Muscle of back (tissue), 11 donors: Measurements from ENCODE around the gene LENG8. TPM values are rescaled to one million over a fixed set of nuclear protein-coding genes. Genes with fewer than 3 reads are reported as not detected.
"Not testable (repeated sequence)": the region's sequence is repeated elsewhere in the genome, so short reads cannot be mapped to it uniquely, and the experiment has no call there.

ENCODE experiments used
- DNase-seq, 3 donors: peaks; one replicate each; pipeline versions ENCODE4 v3.0.0 to v3.0.0-alpha.2; 2013
- polyA plus RNA-seq, 10 donors: library from polyadenylated mRNA; unstranded; fragments of 120-200 nt; gene quantifications; one replicate each; pipeline ENCODE4 v1.2.1, GENCODE V29; 2013; ENCODE audit not compliant: insufficient read length in 10 of 10

Gene LENG8
- polyA plus RNA-seq, 10 donors, result 51.0 to 156 (median 85.9) TPM

DNA sequence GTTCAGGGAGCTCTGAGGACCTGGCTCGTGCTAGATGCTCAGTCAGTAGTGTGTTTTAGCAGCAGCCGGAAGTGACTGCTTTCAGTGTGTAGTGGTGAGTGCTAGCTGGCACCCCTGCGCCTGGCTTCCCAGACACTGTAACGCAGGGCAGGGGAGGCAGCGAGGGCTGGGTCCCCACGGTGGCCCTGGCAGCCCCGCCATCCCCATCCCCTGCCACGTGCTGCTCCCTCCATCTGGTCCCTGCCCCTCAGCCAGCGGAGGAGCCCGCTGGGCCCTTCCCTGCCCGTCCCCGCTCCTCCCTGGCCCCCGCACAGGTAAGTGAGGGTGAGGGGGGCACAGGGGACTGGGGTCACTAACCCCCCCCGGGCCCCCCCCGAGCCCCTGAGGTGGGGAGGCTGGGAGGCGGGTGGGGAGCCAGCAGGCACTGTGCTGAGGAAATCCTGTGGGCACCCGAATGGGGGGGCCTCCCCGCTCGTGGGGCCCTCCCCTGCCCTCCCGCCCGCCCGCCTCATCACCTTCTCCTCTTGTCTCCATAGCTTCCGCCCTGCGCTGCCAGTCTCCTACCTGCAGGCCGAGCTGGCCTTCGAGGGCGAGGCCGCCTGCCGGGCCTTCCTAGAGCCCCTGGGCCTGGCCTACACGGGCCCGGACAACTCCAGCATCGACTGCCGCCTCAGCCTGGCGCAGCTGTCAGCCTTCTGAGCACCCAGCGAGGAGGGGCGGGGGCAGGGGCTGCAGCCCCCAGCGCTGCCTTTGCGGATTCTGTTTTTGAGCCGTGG, 11.4 kb downstream of the LENG8 start:
- DNase-seq, result no peak

- no peak for DNase-seq
These were observed 12.2 kb downstream of the LENG8 start for GRCh38 chr19:54461210-54461609.

GRCh38 chr19:54461613-54462012, 12.6 kb downstream of the LENG8 start:
- peak in 2 of 3 donors; percentile 65 to 89 for DNase-seq

- no peak for DNase-seq
These were observed 13.2 kb downstream of the LENG8 start for GRCh38 chr19:54462047-54462654.

GRCh38 chr19:54462655-54463530, 13.9 kb downstream of the LENG8 start:
- DNase-seq, result peak; percentile 63 to 92 (median 80)

DNA sequence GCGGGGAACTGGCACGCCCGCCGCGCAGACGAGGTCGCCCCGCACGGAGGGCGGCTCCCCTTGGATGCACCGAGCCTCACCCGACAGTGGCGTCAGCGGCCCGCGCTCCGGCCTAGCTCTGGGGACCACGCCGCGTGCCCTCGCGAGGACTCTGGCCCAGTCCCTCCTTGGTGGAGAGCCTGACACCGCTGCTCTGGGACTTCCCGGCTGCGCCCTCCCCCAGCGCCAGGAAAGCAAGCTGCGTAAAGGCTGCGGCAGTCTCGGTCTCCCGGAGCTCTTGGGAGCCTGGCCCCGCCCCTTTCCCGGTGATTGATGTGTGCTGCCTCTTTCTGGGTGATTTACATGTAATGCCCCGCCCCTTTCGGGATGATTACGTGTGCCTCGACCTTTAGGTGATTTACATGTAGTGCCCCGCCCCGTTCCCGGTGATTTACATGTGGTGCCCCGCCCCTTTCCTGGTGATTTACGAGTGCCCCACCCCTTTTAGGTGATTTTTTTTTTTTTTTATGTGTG, 14.6 kb downstream of the LENG8 start, which contains the start of gene LENG9:
Gene LENG9, minus strand, starts transcription at position 248 of the 513 bp plus-strand sequence. CDS start 252 bp downstream, outside the sequence.
- peak; percentile 95 to 98 (median 97) for DNase-seq

DNA sequence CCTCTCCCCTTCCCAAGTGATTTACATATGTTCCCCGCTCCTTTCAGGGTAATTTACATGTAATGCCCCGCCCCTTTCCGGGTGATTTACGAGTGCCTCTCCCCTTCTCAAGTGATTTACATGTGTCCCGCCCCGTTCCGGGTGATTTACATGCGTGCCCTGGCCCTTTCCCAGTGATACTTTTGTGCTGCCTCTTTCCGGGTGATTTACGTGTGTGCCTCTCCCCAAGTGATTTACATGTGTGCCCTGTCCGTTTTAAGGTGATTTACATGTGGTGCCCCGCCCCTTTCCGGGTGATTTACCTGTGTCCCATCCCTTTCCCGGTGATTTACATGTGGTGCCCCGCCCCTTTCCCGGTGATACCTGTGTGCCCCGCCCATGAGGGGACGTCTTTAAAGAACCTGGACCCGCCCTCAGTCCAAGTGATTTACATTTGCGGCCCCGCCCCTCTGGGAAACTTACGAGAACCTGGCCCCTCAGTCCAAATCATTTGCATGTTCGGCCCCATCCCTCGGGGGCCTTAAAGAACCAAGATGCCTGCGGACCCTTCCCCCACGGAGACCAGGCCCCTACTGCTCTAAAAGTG, 15.1 kb downstream of the LENG8 start:
- DNase-seq, result peak; percentile 63 to 89 (median 73)

GRCh38 chr19:54464630-54465425, 15.8 kb downstream of the LENG8 start:
- peak; percentile 72 to 92 (median 80) for DNase-seq

DNA sequence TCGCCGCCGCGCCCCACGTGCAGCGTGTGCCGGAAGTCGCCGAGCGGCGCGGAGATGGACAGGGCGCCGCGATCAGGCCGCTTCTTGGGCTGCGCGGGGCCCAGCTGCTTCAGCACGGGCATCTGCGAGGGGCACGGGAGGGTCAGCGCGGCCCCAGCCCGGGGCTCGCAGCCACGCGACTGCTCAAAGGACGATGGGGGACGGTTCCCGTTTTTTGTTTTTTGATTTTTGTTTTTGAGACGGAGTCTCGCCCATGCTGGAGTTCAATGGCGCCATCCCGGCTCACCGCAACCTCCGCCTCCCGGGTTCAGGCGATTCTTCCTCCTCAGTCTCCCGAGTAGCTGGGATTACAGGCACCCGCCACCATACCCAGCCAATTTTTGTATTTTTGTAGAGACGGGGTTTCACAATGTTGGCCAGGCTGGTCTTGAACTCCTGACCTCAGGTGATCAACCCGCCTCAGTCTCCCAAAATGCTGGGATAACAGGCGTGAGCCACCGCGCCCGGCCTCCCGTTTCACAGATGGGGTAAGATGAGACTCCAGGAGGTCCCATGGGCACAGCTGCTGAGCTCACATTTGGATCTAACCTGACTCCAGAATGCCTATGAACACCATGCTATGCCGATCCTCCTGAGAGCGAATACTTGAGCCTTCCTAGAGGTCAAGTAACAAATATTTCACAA, 16.6 kb downstream of the LENG8 start:
- DNase-seq, result peak in 1 of 3 donors; percentile 32

DNA sequence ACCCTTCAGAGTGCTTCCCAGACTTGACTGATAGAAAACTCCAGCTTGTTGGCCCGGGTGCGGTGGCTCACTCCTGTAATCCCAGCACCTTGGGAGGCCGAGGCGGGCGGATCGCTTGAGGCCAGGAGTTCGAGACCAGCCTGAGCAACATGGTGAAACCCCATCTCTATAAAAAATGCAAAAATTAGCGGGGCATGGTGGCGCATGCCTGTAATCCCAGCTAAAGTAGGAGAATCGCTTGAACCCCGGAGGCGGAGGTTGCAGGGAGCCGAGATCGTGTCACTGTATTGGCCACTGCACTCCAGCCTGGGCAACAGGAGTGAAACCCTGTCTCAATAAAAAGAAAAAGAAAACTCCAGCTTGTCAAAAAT, 17.1 kb downstream of the LENG8 start:
- DNase-seq, result not testable (repeated sequence)

- DNase-seq, result peak in 1 of 3 donors; percentile 46
These were observed 20.5 kb downstream of the LENG8 start for GRCh38 chr19:54469496-54469934.

GRCh38 chr19:54470276-54470887, 21.4 kb downstream of the LENG8 start:
- DNase-seq, result no peak

DNA sequence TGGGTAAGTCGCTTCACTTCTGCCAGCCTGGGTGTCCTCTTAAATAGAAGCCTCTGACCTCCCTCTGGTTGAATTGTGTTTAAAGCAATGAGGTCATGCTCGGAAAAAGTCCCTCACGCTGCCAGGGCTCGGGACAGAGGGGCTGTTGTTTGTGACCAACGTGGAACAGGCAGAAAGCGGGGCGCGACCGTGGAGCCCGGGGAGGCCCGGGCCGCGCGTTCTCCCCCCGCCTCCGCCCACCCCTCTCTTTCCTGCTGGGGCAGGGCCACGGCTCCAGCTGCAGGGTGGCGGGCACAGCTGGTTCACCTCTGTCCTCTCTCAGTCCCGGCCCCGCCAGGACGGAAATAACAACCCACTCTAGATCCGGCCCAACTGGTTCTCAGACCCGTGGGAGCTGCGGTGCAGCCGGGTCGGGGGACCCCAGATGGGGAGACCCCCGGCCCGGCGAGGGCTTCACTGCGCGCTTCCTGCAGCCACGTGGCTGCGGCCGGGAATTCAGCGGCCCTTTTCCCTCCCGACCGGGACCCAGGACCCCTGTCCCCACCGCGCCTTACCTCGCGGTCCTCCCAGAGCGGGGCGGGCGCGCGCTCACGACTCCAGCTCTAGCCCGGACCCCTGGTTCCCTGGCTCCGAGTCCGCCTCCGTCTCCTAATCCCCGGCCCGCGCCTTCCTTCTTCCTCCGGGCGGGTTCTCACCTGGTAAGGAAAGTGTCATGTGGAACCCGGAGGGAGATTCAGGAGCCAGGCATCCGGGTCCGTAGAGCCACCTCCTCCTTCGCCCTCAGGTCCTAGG, 22.2 kb downstream of the LENG8 start:
- peak in 2 of 3 donors; percentile 47 to 75 for DNase-seq

- peak; percentile 93 to 98 (median 94) for DNase-seq
These were observed 24.3 kb downstream of the LENG8 start, which contains the start of gene CDC42EP5 for GRCh38 chr19:54473071-54473891. CDC42EP5 (minus strand) TSS chr19:54473296; CDS start chr19:54465547, 7,749 bp downstream.

GRCh38 chr19:54473892-54474372, 24.9 kb downstream of the LENG8 start:
- no peak for DNase-seq

DNA sequence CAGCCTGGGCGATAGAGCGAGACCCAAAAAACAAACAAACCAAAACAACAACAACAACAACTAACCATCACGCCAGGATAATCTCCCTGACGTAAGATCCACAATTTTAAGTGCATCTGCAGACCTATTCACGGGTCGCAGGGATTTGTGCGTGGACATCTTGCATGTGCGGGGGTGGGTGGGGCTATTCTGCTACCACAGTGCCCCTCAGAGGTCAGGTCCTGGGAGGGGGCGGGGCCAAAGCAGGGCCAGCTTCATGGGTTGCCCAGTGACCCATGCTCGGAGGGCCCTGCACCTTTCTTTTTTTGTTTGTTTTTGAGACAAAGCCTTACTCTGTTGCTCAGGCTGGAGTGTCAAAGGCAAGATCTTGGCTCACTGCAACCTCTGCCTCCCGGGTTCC, 26.7 kb downstream of the LENG8 start:
- DNase-seq, result no peak

GRCh38 chr19:54477650-54478049, 28.7 kb downstream of the LENG8 start:
- no peak for DNase-seq
